Stomach smooth muscle (tissue), 2 donors: ENCODE results near the gene TMEM220.
A peak's percentile ranks its signal among the peaks of the same experiment; 100 is the strongest.

Experiments used
- H3K27ac ChIP-seq: one replicate; pipeline ENCODE4 v1.7.0; 2013; ENCODE audit warnings: mild to moderate bottlenecking, low read length, inconsistent platforms
- H3K27me3 ChIP-seq, 2 donors: one replicate each; pipeline ENCODE4 v1.7.0; 2013; ENCODE audit warnings: low read length in 2 of 2; ENCODE audit not compliant: insufficient read depth in 2 of 2, control insufficient read depth in 1 of 2
- H3K36me3 ChIP-seq, 2 donors: one replicate each; pipeline ENCODE4 v1.7.0; 2013; ENCODE audit warnings: low read length in 2 of 2; ENCODE audit not compliant: control insufficient read depth in 2 of 2, insufficient read depth in 2 of 2
- H3K4me1 ChIP-seq: one replicate; pipeline ENCODE4 v1.7.0; 2013; ENCODE audit warnings: low read length; ENCODE audit not compliant: control insufficient read depth, insufficient read depth
- H3K4me3 ChIP-seq, 2 donors: one replicate each; pipeline ENCODE4 v1.7.0; 2013; ENCODE audit warnings: low read length in 2 of 2
- H3K9ac ChIP-seq, 2 donors: one replicate each; pipeline ENCODE4 v1.7.0; 2013; ENCODE audit warnings: low read length in 2 of 2, mild to moderate bottlenecking in 1 of 2
- H3K9me3 ChIP-seq, 2 donors: one replicate each; pipeline ENCODE4 v1.7.0; 2013; ENCODE audit warnings: low read length in 2 of 2; ENCODE audit not compliant: control insufficient read depth in 2 of 2
- donor health status: healthy.
- donor health status: Pancreatic carcinoma.

The TMEM220 gene

DNA sequence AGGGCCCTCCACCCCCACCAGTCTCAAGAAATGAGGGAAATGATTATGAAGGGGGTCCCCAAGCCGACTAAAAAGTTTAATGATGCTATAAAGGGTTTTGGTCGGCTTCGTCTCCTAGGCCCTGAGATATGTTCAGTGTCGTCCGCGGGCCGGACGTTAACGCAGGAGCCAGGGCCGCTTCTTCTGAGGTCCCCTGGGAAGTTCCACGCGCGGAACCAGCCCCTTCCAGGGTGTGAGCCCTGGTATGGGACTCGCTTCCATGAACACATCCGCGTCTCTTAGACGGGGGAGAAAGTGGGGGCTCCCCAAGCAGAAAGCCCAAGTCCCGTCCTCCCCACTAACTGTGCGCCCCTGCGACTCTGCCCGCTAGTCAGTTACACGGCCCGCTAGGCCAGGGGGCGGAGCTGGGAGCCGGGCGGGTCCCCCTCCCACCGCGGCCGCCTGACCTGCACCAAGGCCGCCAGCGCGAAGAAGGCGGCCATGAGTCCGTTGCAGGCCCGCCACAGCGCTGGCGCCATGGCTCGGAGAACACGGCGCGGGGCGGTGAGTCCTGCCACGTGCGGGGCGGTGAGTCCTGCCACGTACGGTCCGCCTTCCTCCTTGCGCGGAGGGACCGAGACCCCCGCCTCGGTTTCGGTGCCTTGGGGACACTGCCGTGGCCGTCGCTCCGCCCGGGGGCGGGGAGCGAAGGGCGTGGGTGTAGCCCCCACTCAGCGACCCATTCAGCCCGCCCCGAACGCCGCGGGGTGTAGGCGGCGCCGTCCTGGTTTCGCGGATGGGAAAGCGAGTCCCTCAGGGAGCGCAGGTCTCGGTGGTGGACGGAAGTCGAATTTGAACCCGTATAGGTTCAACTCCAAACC is at the start of gene TMEM220:
TMEM220 (minus strand) TSS at position 690 of the 860 bp plus-strand sequence; CDS start at position 518, 172 bp downstream.
- peak within 1 kb of the TSS; percentile 82 to 84 for H3K9ac ChIP-seq
- peak within 1 kb of the TSS; percentile 88 for H3K27ac ChIP-seq
- peak within 1 kb of the TSS; percentile 69 to 79 for H3K4me3 ChIP-seq
- H3K36me3 ChIP-seq, result peaks cover 11 to 14% of the 10 kb centered on the region in 2 donors
- no peaks in the 10 kb centered on the region for H3K9me3 ChIP-seq
- no peaks in the 10 kb centered on the region for H3K4me1 ChIP-seq
- H3K27me3 ChIP-seq, result no peaks in the 10 kb centered on the region

DNA sequence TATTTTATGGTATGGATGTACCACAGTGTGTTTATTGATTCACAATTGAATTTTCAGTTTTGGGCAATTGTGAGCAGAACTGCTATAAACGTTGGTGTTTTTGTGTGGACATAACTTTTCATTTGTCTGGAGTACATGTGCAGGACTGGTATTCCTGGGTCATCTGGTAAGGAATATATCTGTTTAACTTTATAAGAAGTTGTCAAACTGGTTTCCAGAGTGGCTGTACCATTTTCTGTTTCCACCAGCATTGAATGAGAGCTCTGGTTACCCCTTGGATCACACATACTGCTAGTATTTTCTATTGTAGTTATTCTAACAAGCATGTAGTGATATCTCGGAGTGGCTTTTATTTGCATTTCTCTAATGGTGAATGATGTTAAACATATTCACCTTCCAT is 49.8 kb upstream of the TMEM220 start:
- no peak overlapping the region for H3K4me3 ChIP-seq
- peaks cover 0 to 3% of the 10 kb centered on the region in 2 donors for H3K9me3 ChIP-seq
- no peak overlapping the region for H3K9ac ChIP-seq
- H3K27me3 ChIP-seq, result no peaks in the 10 kb centered on the region
- no peak overlapping the region for H3K27ac ChIP-seq
- no peaks in the 10 kb centered on the region for H3K36me3 ChIP-seq
- no peaks in the 10 kb centered on the region for H3K4me1 ChIP-seq

DNA sequence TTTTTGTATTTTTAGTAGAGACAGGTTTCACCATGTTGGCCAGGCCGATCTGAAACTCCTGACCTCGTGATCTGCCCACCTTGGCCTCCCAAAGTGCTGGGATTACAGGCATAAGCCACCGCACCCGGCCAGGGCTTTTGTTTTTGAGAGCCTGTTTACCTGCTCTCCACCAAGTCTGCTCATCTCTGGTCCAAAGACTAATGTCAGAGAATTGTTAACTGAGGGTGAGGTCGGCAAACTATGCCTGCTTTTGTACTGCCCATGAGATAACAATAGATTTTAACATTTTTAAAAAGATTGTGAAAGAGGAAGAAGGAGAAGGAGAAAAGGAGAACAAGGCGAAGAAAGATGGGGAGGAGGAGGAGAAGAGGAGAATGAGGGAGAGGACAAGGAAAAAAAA is 48.1 kb upstream of the TMEM220 start:
- no peak overlapping the region for H3K4me3 ChIP-seq
- H3K9me3 ChIP-seq, result peaks cover 0 to 3% of the 10 kb centered on the region in 2 donors
- no peak overlapping the region for H3K9ac ChIP-seq
- no peak overlapping the region for H3K27ac ChIP-seq
- H3K36me3 ChIP-seq, result no peaks in the 10 kb centered on the region
- H3K27me3 ChIP-seq, result no peaks in the 10 kb centered on the region
- no peaks in the 10 kb centered on the region for H3K4me1 ChIP-seq

DNA sequence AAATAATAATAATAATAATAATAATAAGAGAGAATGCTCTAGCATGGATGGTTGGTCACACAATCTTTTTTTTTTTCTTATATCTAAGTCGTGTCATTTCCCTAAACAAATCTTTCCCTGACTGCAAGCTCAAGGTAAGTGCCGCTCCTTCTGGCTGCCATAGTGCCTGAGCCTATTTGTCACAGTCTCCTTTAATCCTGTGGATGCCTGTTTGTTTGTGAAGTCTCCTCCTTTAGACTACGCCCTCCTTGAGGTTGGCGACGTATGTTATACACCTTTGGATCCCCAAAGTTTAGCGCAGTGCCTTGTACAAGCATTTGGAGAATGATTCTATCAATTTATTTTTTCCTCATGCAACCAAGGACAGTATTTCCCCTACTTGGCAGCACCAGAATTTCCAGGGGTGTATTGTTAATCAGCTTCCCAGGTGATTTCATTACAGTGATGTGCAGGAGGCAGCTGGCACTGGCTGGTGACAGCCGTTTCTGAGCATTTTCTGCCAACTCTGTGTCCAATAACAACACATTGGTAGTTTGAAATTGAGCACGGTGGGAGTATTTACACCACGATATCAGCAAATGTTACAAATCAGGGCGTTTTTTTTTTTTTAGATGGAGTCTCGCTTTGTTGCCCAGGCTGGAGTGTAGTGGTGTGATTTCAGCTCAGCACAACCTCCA is 47.4 kb upstream of the TMEM220 start:
- Histone ChIP-seq H3K27me3 (no peaks in the 10 kb centered on the region), H3K9me3 (peaks cover 3% of the 10 kb centered on the region in 2 donors), H3K9ac (no peak overlapping the region), H3K4me1 (no peaks in the 10 kb centered on the region), H3K4me3 (no peak overlapping the region), H3K36me3 (no peaks in the 10 kb centered on the region), H3K27ac (no peak overlapping the region)

DNA sequence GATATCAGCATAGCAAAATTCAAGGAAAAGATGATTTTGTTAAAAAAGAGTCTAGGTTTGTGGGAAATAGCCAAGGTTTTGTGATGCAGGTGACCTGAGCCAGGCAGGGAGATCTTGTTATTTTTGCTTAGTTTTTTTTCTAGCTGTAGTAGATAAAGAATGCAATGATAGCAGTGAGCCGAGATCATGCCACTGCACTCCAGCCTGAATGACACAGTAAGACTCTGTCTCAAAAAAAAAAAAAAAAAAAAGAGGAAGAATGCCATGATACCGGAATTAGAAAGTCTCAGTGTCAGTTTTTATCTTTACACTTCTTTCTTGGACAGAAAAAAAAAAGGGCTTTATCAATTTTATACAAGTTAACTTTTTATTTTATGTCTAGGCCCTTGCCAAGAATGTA is 46.6 kb upstream of the TMEM220 start:
- H3K27ac ChIP-seq, result no peak overlapping the region
- H3K36me3 ChIP-seq, result no peaks in the 10 kb centered on the region
- no peak overlapping the region for H3K4me3 ChIP-seq
- no peaks in the 10 kb centered on the region for H3K4me1 ChIP-seq
- no peak overlapping the region for H3K9ac ChIP-seq
- H3K9me3 ChIP-seq, result peaks cover 3 to 8% of the 10 kb centered on the region in 2 donors
- no peaks in the 10 kb centered on the region for H3K27me3 ChIP-seq

DNA sequence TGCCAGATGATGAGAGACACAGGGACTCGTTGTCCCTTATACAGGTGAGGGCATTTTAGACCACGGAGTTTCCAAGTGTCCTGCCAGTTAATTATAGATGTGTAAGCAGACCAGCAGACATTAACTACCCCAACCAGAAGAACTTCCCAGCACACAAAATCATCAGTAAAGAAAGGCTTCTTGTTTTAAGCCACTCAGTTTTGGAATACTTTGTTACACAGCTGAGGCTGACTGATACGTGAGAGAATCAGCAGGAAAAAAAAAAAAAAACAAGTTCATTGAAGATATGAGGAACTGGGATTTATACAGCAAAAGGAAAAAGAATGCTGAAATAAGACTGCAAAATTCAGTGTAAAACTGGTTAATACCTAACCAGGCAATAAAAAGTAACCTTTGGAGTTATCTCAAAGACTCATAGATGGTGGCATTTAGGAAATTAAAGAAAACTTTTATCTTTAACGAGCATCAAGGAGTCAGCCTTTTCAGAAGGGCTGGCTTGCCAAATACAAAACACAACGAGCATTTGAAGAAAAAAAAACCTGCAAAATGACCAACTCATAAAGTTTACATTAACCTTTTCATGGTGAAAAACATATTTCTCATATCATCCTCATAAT is 46.0 kb upstream of the TMEM220 start:
- Histone ChIP-seq H3K27ac (no peak overlapping the region), H3K4me1 (no peaks in the 10 kb centered on the region)

DNA sequence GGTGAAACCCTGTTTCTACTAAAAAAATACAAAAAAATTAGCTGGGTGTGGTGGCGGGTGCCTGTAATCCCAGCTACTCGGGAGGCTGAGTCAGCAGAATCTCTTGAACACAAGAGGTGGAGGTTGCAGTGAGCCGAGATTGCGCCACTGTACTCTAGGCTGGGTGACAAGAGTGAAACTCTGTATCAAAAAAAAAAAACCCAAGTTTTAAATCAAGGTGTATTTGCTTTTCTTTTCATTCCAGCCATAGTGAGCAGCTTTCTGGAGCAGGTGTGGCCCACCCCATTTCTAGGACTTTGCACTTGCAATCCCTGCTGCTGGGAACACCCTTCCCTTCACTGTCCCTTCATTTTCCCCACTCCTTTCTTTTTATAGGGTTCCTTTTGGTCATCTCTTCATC is 45.2 kb upstream of the TMEM220 start:
- peaks cover 3 to 8% of the 10 kb centered on the region in 2 donors for H3K9me3 ChIP-seq
- no peak overlapping the region for H3K9ac ChIP-seq
- no peaks in the 10 kb centered on the region for H3K36me3 ChIP-seq
- H3K4me1 ChIP-seq, result no peaks in the 10 kb centered on the region
- H3K4me3 ChIP-seq, result no peak overlapping the region
- no peak overlapping the region for H3K27ac ChIP-seq
- H3K27me3 ChIP-seq, result no peaks in the 10 kb centered on the region

More for the DNA sequence above, 46.0 kb upstream of the TMEM220 start:
- no peaks in the 10 kb centered on the region for H3K27me3 ChIP-seq
- peaks cover 3 to 8% of the 10 kb centered on the region in 2 donors for H3K9me3 ChIP-seq
- H3K4me3 ChIP-seq, result no peak overlapping the region
- H3K9ac ChIP-seq, result no peak overlapping the region
- no peaks in the 10 kb centered on the region for H3K36me3 ChIP-seq

DNA sequence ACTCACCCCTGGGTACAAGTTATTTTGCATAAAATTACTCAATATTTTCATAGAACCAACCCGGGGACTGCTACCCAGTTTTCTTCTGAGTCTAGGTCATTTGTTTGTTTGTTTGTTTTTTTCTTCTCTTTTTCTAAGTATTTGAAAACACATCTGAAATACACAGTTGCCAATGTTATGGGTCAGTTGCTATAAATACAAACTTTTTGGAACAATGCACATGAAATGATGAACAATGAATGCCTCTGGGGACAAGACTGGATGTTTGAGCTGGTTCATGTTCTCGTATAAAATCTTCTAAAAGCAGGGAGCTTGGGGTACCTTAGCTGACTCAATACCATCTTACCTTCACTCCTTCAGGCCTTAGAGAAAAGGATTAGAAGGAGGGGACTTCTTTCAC is 43.6 kb upstream of the TMEM220 start:
- H3K27ac ChIP-seq, result no peak overlapping the region
- H3K4me1 ChIP-seq, result no peaks in the 10 kb centered on the region
- H3K36me3 ChIP-seq, result no peaks in the 10 kb centered on the region
- H3K9me3 ChIP-seq, result peaks cover 8 to 9% of the 10 kb centered on the region in 2 donors
- no peak overlapping the region for H3K4me3 ChIP-seq
- H3K9ac ChIP-seq, result no peak overlapping the region
- no peaks in the 10 kb centered on the region for H3K27me3 ChIP-seq

DNA sequence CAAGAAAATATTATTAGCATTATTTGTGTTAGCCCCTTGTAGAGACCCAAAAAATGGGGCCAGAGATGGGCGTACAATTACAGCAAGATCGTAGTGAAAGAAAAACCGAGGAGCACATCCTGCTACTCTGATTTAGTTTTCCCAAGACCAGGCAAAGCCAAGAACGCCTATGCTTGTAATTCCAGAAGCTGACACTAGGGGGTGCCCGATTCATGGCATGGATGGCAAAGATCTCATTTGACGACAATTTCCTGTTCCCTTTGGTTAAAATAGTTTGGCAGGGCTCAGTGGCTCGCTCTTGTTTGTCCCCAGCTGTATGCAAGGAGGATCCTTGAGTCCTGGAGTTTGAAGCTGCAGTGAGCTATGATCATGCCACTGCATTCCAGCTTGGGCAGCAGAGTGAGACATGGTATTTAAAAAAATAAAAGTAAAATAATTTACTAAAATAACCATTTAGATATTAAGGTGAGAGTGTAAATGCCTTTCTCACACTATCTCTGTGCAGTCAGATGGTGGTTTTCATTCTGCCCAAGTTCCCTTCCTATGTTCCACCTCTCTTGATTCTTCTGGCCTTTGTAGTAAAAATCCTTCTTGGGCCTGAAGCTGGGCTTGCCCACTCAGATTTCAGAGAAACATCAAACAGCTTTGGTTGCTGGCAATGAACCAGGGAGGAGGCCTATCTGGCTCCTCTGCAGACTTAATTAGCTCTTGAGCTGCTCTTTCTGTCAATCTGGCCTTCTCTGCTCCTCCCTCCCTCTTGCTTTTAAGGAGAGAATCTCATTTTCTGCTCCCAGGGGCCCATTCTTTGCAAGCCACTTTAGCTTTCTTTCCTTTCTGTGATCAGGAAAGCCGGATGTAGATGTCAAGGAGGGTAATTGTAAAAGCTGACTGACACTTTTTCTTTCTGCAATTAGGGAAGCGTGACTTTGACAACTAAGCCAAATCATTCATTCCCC is 42.9 kb upstream of the TMEM220 start:
- no peak overlapping the region for H3K4me3 ChIP-seq
- no peak overlapping the region for H3K9ac ChIP-seq
- no peaks in the 10 kb centered on the region for H3K4me1 ChIP-seq
- no peak overlapping the region for H3K27ac ChIP-seq
- H3K36me3 ChIP-seq, result peaks cover 0 to 3% of the 10 kb centered on the region in 2 donors
- H3K27me3 ChIP-seq, result no peaks in the 10 kb centered on the region
- peaks cover 9 to 12% of the 10 kb centered on the region in 2 donors for H3K9me3 ChIP-seq

DNA sequence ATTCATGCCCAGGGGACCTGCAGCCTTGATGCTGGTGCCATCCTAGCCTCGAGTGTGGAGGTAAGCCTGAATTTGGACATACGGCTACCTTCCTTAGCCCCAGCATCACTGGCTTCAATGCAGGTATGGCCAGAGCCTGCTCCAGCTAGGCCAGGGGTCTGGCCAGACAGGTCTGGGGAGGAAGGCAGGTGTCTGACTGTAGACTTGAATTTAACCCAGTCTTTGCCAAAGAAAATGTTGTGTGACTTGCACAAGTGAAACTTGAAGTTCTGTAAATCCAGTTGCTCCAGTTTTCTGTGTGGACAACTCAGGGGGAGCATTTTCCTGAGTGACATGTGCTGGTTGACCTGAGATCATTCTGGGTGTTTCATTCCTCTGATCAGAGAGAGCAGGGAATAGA is 41.3 kb upstream of the TMEM220 start:
- H3K4me1 ChIP-seq, result no peaks in the 10 kb centered on the region
- no peak overlapping the region for H3K4me3 ChIP-seq
- H3K27ac ChIP-seq, result no peak overlapping the region
- no peak overlapping the region for H3K9ac ChIP-seq
- peaks cover 10 to 13% of the 10 kb centered on the region in 2 donors for H3K9me3 ChIP-seq
- H3K36me3 ChIP-seq, result peaks cover 3% of the 10 kb centered on the region in 2 donors
- no peaks in the 10 kb centered on the region for H3K27me3 ChIP-seq
